GM21737 (cell line): Measurements from ENCODE around the gene HPF1.
"Not testable (repeated sequence)": the region's sequence is repeated elsewhere in the genome, so short reads cannot be mapped to it uniquely, and the experiment has no call there.

Experiments used
- ATAC-seq: cut with Tn5 transposase; IDR thresholded peaks from one replicate; pipeline ENCODE4 v1.9.1; 2021; ENCODE audit warnings: mild to moderate bottlenecking, moderate library complexity; ENCODE audit not compliant: unreplicated experiment

The HPF1 gene

GRCh38 chr4:169757575-169758184, at the start of gene HPF1:
Gene HPF1, minus strand, starts transcription at chr4:169757944. Its CDS starts 67 bp downstream, at chr4:169757877.
- ATAC-seq = peak; percentile 98

- not testable (repeated sequence) for ATAC-seq
These were observed 49.0 kb upstream of the HPF1 start for GRCh38 chr4:169806770-169807169.

- no peak for ATAC-seq
These were observed 45.7 kb upstream of the HPF1 start for GRCh38 chr4:169803413-169803812.

- ATAC-seq = no peak
These were observed 45.1 kb upstream of the HPF1 start for GRCh38 chr4:169802873-169803272.

GRCh38 chr4:169800541-169800940, 42.8 kb upstream of the HPF1 start:
- no peak for ATAC-seq

GRCh38 chr4:169799260-169799659, 41.5 kb upstream of the HPF1 start:
- ATAC-seq = no peak

GRCh38 chr4:169795585-169795984, 37.8 kb upstream of the HPF1 start:
- no peak for ATAC-seq

GRCh38 chr4:169791527-169792156, 33.9 kb upstream of the HPF1 start:
- ATAC-seq = no peak

- no peak for ATAC-seq
These were observed 33.3 kb upstream of the HPF1 start for GRCh38 chr4:169791062-169791461.

GRCh38 chr4:169774466-169775445, 17.0 kb upstream of the HPF1 start:
- no peak for ATAC-seq

- no peak for ATAC-seq
These were observed 16.1 kb upstream of the HPF1 start for GRCh38 chr4:169773889-169774288.

GRCh38 chr4:169771556-169772080, 13.9 kb upstream of the HPF1 start:
- not testable (repeated sequence) for ATAC-seq

GRCh38 chr4:169770416-169770815, 12.7 kb upstream of the HPF1 start:
- ATAC-seq = no peak

GRCh38 chr4:169768385-169768784, 10.6 kb upstream of the HPF1 start:
- no peak for ATAC-seq

GRCh38 chr4:169766741-169767140, 9.0 kb upstream of the HPF1 start:
- no peak for ATAC-seq

GRCh38 chr4:169765835-169766234, 8.1 kb upstream of the HPF1 start:
- ATAC-seq = no peak

GRCh38 chr4:169761846-169762245, 4.1 kb upstream of the HPF1 start:
- ATAC-seq = no peak

GRCh38 chr4:169758401-169758962, 738 bp upstream of the HPF1 start:
- no peak for ATAC-seq

- no peak for ATAC-seq
These were observed 671 bp downstream of the HPF1 start for GRCh38 chr4:169756971-169757574.

- no peak for ATAC-seq
These were observed 12.5 kb downstream of the HPF1 start for GRCh38 chr4:169745291-169745690.

GRCh38 chr4:169744601-169745000, 13.1 kb downstream of the HPF1 start:
- ATAC-seq = no peak
